Caco-2 (cell line): ENCODE data around the gene TXNL1. TPM values are rescaled to one million over a fixed set of nuclear protein-coding genes. Genes with fewer than 3 reads are reported as not detected.

Experiments used
- BruUV-seq: library from RNA; stranded (reverse); fragments of 400-500 nt; replicated peaks from 2 replicates; lab custom pipeline; 2021; lab: Mats Ljungman, UMichigan
- CTCF ChIA-PET: fragments of 300-600 bp; sonication (Branson Sonifier 250); formaldehyde crosslinking; loops from one replicate; lab custom pipeline; 2022; ENCODE audit warnings: antibody characterized with exemption; lab: Charles Lee
- POLR2A ChIA-PET: fragments of 300-600 bp; sonication (Branson Sonifier 250); formaldehyde crosslinking; loops from one replicate; lab custom pipeline; 2022; ENCODE audit warnings: antibody characterized with exemption; lab: Charles Lee
- DNase-seq, 2 experiments: peaks; one replicate each; pipeline versions ENCODE4 v3.0.0 to v3.0.0-alpha.2; 2020 to 2022
- H3K27me3 ChIP-seq: replicated peaks from 2 replicates; pipeline ENCODE4 v1.6.0; 2011; ENCODE audit warnings: low read length; ENCODE audit not compliant: control insufficient read depth, insufficient read depth
- H3K36me3 ChIP-seq: 2 replicates; pipeline ENCODE4 v1.5.1; 2011; ENCODE audit warnings: low read length; ENCODE audit not compliant: control insufficient read depth, insufficient read depth
- H3K4me1 ChIP-seq: fragments of 250-450 bp; sonication (Bioruptor Pico); 2 replicates; pipeline ENCODE4 v1.5.1; 2020; ENCODE audit warnings: mild to moderate bottlenecking
- H3K4me3 ChIP-seq: 2 replicates; pipeline ENCODE4 v1.5.1; 2011; ENCODE audit warnings: low read depth, mild to moderate bottlenecking, control low read depth, low read length
- H3K9me3 ChIP-seq: fragments of 250-450 bp; sonication (Bioruptor Pico); 2 replicates; pipeline ENCODE4 v1.5.1; 2020; ENCODE audit warnings: mild to moderate bottlenecking, moderate library complexity
- H3K27ac Mint-ChIP-seq: one replicate; pipeline ENCODE4 v1.8.0; 2022; ENCODE audit warnings: mixed read lengths; ENCODE audit not compliant: unreplicated experiment
- H3K27me3 Mint-ChIP-seq: one replicate; pipeline ENCODE4 v1.8.0; 2022; ENCODE audit warnings: mixed read lengths; ENCODE audit not compliant: insufficient read depth, unreplicated experiment
- H3K36me3 Mint-ChIP-seq: one replicate; pipeline ENCODE4 v1.8.0; 2022; ENCODE audit warnings: mild to moderate bottlenecking, mixed read lengths; ENCODE audit not compliant: insufficient read depth, unreplicated experiment
- H3K4me1 Mint-ChIP-seq: one replicate; pipeline ENCODE4 v1.8.0; 2022; ENCODE audit warnings: low read depth, mixed read lengths; ENCODE audit not compliant: unreplicated experiment
- H3K4me3 Mint-ChIP-seq: one replicate; pipeline ENCODE4 v1.8.0; 2022; ENCODE audit warnings: mild to moderate bottlenecking, moderate library complexity, mixed read lengths; ENCODE audit not compliant: unreplicated experiment
- H3K9me3 Mint-ChIP-seq: one replicate; pipeline ENCODE4 v1.8.0; 2022; ENCODE audit warnings: mixed read lengths; ENCODE audit not compliant: unreplicated experiment
- intact Hi-C: fragments of 100-400 bp; cut with micrococcal nuclease; formaldehyde crosslinking; loops from one replicate; pipeline ENCODE4 v1.10.0; 2022; ENCODE audit not compliant: unreplicated experiment
- total RNA-seq: library from RNA; stranded (reverse); gene quantifications from 2 replicates; pipeline ENCODE4 v1.2.3, GENCODE V29; 2022
- TF ChIP-seq, protein P1 (sequence below), 2 experiments: fragments of 200-600 bp in 1 of 2; IDR thresholded peaks; 1 replicate in 1 of 2; 2 replicates in 1 of 2; pipeline versions ENCODE4 v1.5.1 to v1.8.0; 2011 to 2022; ENCODE audit warnings: antibody characterized with exemption in 1 of 2, control low read depth in 1 of 2, inconsistent platforms in 1 of 2, low read depth in 1 of 2, low read length in 1 of 2, mild to moderate bottlenecking in 1 of 2, moderate library complexity in 1 of 2; ENCODE audit not compliant: insufficient read depth in 1 of 2, severe bottlenecking in 1 of 2, unreplicated experiment in 1 of 2

TXNL1 gene
- total RNA-seq, 1 experiment from 2014 or later, result 49.0 TPM

DNA sequence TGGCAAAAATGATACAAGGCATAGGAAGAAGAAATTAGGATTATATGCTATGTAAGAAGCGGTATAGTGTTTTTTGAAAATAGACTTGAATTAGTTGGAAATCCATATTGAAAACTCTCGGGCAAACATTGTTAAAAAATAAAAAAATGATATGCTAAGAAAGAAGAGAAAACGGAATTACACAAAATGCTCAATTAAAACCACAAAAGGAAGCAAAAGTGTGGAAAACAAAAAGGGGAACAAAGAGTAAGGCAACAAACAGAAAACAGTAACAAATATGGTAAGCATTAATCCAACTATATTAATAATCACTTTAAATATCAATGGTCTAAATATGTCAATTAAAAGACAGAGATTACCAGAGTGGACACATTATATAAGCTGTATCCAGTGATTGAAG lies 58.4 kb downstream of the TXNL1 start:
- H3K27me3 ChIP-seq, result no peaks in the 10 kb centered on the region
- H3K4me1 ChIP-seq, result no peaks in the 10 kb centered on the region
- Mint-ChIP-seq H3K9me3 (no peaks in the 10 kb centered on the region), H3K27me3 (peaks cover 3% of the 10 kb centered on the region), H3K36me3 (no peaks in the 10 kb centered on the region), H3K27ac (no peak overlapping the region), H3K4me3 (no peak overlapping the region), H3K4me1 (no peaks in the 10 kb centered on the region)
- TF ChIP-seq, protein P1, sequence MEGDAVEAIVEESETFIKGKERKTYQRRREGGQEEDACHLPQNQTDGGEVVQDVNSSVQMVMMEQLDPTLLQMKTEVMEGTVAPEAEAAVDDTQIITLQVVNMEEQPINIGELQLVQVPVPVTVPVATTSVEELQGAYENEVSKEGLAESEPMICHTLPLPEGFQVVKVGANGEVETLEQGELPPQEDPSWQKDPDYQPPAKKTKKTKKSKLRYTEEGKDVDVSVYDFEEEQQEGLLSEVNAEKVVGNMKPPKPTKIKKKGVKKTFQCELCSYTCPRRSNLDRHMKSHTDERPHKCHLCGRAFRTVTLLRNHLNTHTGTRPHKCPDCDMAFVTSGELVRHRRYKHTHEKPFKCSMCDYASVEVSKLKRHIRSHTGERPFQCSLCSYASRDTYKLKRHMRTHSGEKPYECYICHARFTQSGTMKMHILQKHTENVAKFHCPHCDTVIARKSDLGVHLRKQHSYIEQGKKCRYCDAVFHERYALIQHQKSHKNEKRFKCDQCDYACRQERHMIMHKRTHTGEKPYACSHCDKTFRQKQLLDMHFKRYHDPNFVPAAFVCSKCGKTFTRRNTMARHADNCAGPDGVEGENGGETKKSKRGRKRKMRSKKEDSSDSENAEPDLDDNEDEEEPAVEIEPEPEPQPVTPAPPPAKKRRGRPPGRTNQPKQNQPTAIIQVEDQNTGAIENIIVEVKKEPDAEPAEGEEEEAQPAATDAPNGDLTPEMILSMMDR (IDR thresholded peaks at IDR 0.05; ENCODE audit: insufficient read depth in 1 of 2, low read depth in 1 of 2, low read length in 1 of 2, severe bottlenecking in 1 of 2, unreplicated experiment in 1 of 2), result no peak
- no peak overlapping the region for H3K4me3 ChIP-seq
- intact Hi-C loops, result no loop called here
- POLR2A ChIA-PET, result no interaction called here
- H3K36me3 ChIP-seq, result no peaks in the 10 kb centered on the region
- BruUV-seq, result no TSS peak
- CTCF ChIA-PET, result no interaction called here
- DNase-seq, result no peak
- H3K9me3 ChIP-seq, result no peaks in the 10 kb centered on the region

- no TSS peak for BruUV-seq
- Histone ChIP-seq H3K27me3 (no peaks in the 10 kb centered on the region), H3K9me3 (no peaks in the 10 kb centered on the region), H3K36me3 (no peaks in the 10 kb centered on the region), H3K4me1 (no peaks in the 10 kb centered on the region), H3K4me3 (no peak overlapping the region)
- TF ChIP-seq, protein P1 (IDR thresholded peaks at IDR 0.05; ENCODE audit: insufficient read depth in 1 of 2, low read depth in 1 of 2, low read length in 1 of 2, severe bottlenecking in 1 of 2, unreplicated experiment in 1 of 2), result no peak
- H3K27me3 Mint-ChIP-seq, result peaks cover 3% of the 10 kb centered on the region
- no peak overlapping the region for H3K4me3 Mint-ChIP-seq
- DNase-seq, result no peak
- POLR2A ChIA-PET, result no interaction called here
- no peaks in the 10 kb centered on the region for H3K36me3 Mint-ChIP-seq
- intact Hi-C loops, result loop anchor here (5.0 to 10.0 kb wide), 2 partner anchors 225 to 1342 kb away; no protein-coding TSS in a partner anchor
- H3K27ac Mint-ChIP-seq, result no peak overlapping the region
- CTCF ChIA-PET, result no interaction called here
- H3K9me3 Mint-ChIP-seq, result no peaks in the 10 kb centered on the region
- H3K4me1 Mint-ChIP-seq, result no peaks in the 10 kb centered on the region
These were observed 58.9 kb downstream of the TXNL1 start for GRCh38 chr18:56579451-56579850.

GRCh38 chr18:56576826-56577573 lies 61.4 kb downstream of the TXNL1 start:
- CTCF ChIA-PET, result no interaction called here

More at GRCh38 chr18:56576826-56577573, 61.4 kb downstream of the TXNL1 start:
- Histone ChIP-seq H3K4me3 (no peak overlapping the region), H3K4me1 (no peaks in the 10 kb centered on the region), H3K36me3 (no peaks in the 10 kb centered on the region), H3K9me3 (no peaks in the 10 kb centered on the region), H3K27me3 (no peaks in the 10 kb centered on the region)
- POLR2A ChIA-PET, result no interaction called here
- peaks cover 3% of the 10 kb centered on the region for H3K27me3 Mint-ChIP-seq
- BruUV-seq, result no TSS peak
- no peaks in the 10 kb centered on the region for H3K36me3 Mint-ChIP-seq
- no peak for DNase-seq
- H3K9me3 Mint-ChIP-seq, result no peaks in the 10 kb centered on the region
- no peaks in the 10 kb centered on the region for H3K4me1 Mint-ChIP-seq
- H3K4me3 Mint-ChIP-seq, result no peak overlapping the region
- no peak overlapping the region for H3K27ac Mint-ChIP-seq
- intact Hi-C loops, result loop anchor here (5.0 to 10.0 kb wide), 2 partner anchors 222 to 1340 kb away; no protein-coding TSS in a partner anchor
- TF ChIP-seq, protein P1 (IDR thresholded peaks at IDR 0.05; ENCODE audit: insufficient read depth in 1 of 2, low read depth in 1 of 2, low read length in 1 of 2, severe bottlenecking in 1 of 2, unreplicated experiment in 1 of 2), result no peak
